NCI-H1105 (cell line): ENCODE data around the gene ZCCHC13.
"Not testable (repeated sequence)": the region's sequence is repeated elsewhere in the genome, so short reads cannot be mapped to it uniquely, and the experiment has no call there.

Experiments
- DNase-seq: peaks from one replicate; lab custom pipeline; 2025; lab: John Stamatoyannopoulos, UW

The ZCCHC13 gene

GRCh38 chrX:74304016-74304415 is at the start of gene ZCCHC13:
TSS of gene ZCCHC13 (plus strand) at chrX:74304180. CDS start at chrX:74304267, 87 bp downstream.
- no peak for DNase-seq

DNA sequence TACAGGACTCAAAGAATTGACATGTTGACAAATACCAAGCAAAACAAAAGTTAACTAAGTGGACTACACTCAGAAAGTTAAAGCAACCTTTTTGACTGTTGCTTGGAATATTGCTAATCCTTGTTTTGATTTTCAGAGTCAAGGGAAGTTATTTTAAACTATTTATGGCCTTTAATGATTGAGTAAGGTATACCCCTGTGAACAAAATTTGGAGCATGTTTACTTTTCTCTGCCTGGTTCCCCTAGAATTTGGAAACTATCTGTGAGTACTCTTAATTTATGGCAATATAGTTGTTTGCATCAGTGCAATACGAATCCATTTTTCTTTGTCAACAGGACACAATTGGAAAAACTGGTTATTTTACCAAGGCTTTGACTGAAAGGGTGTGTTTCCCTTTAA is 45.9 kb upstream of the ZCCHC13 start:
- DNase-seq: not testable (repeated sequence)

DNA sequence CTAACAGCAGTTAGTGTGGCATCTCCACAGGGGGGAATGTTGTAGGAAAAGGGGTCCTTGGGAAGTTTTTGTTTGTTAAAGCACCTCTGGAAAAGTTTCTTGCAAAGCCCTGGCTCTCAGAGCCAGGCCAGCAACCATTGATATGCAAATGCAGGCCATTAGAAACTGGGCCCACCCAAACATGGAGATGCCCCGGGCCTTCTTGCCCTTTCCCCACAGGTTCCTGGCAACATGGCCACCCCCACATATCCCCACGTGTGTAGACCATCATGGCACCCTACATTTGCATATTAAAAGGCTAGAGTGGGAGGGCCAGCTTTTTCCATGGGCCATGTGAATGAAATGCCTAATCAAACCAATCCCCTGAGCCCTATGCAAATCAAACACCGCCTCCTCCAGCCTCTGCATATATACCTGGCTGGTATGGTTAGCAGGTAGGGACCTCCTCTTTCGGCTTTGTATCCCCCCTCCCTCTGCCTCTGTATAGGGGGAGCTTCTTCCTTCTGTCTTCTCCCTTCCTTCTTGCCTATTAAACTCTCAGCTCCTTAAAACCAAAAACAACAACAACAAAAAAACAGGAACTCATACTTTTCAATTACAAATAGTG is 44.0 kb upstream of the ZCCHC13 start:
- no peak for DNase-seq

DNA sequence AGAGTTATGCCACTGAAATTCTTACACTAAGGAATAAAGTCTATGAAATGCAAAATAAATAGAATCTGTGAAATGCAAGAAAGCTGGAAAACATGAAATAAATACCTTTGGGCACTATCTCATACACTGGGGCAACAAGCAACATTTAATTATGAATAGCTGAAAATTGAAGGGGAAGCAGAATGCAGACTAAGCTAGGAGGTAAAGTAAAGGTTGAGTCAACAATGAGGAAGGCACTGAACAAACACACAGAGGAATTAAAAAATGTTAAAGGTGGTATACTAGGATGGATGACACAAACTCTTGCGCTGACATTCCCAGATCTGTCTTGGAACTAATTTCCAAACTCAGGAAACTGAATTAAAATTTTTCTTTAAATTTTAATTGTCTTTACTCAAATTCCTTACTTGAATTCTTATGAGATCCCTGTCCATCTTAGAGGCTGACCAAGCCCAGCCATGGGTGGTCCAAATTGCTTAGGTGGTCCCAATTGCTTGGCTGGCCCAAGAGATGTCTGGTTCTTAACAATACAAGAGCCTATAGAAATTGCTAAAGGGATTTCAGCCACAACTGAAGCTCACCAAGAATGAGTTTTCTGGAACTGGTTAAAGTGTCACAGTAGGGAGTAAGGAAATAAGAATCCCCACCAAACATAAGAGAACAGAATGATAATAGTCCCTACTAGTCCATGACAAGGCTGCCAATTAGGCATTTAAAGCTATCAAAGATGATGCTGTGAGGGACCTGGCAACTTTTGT is 41.3 kb upstream of the ZCCHC13 start:
- no peak for DNase-seq

DNA sequence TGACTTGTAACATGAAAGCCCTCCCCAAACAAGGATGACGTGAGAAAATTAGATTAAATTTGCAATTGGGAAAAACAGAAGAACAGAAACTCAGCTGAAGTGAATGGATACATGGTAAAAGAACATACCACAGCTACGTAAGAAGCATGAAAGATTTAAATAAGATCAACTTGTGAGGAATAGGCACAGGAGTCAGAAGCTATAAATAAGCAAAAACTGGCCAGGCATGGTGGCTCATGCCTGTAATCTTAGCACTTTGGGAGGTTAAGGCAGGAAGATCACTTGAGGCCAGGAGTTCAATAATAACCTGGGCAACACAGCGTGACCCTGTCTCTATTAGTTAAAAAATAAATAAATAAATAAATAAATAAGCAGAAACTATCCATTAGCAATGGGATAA is 33.6 kb upstream of the ZCCHC13 start:
- DNase-seq: no peak

DNA sequence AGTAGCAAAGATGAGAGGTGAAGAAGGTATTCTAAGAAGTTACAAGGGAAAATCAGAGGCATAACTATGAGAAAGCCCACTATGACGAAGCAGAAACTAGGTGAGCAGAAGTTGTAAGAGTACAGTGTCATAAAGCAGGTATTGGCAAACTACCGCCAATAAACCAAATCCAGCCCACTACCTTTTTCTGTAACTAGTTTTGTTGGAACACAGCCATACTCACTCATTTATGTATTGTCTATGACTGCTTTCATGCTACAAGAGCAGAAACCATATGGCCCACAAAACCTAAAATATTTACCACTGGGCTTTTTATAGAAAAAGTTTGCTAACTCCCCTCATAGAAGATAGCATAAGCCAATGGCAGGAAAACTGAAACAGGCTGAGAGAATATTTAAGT is 31.8 kb upstream of the ZCCHC13 start:
- DNase-seq: no peak

DNA sequence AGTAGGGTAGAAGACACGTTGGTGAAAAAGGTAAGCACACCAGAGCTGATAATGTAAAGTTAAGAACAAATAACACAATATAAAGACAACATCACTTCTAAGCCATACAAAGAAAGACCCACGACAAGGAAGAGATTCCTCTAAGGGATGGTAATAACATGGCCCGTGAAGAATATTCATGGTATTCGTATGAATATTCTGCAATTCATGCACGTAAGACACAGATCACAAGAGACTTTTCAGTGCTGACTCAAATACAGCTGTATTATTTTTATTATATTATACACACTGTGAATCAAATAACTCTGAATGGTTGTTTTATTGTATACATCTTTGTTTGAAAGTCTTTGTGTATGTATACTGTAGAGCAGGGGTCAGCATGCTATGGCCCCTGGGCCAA is 29.5 kb upstream of the ZCCHC13 start:
- no peak for DNase-seq

GRCh38 chrX:74277320-74277719 is 26.7 kb upstream of the ZCCHC13 start:
- no peak for DNase-seq

- DNase-seq: no peak
Observed at GRCh38 chrX:74277846-74278245, 26.1 kb upstream of the ZCCHC13 start.

GRCh38 chrX:74280759-74281158 is 23.2 kb upstream of the ZCCHC13 start:
- DNase-seq: no peak

GRCh38 chrX:74284391-74284952 is 19.5 kb upstream of the ZCCHC13 start:
- no peak for DNase-seq

- DNase-seq: no peak
Observed at GRCh38 chrX:74286950-74287740, 16.8 kb upstream of the ZCCHC13 start.

DNA sequence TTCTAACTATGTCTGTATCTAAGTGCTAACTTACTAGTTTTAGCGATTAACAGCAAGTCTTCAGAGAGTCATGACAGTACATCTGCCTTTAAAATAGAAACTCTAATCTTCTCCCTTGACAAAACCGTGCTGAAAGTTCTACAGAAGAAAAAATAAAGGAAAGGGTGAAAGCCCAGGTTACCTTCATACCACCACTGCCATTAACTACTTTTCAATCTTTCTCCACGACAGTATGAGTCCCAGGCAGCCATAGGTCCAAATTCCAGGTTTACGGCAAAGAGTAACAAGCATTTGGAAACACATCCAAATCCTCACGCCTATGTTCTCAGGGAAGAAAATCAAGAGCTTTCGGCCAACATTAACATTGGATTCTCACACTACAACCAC is 12.4 kb upstream of the ZCCHC13 start:
- no peak for DNase-seq

DNA sequence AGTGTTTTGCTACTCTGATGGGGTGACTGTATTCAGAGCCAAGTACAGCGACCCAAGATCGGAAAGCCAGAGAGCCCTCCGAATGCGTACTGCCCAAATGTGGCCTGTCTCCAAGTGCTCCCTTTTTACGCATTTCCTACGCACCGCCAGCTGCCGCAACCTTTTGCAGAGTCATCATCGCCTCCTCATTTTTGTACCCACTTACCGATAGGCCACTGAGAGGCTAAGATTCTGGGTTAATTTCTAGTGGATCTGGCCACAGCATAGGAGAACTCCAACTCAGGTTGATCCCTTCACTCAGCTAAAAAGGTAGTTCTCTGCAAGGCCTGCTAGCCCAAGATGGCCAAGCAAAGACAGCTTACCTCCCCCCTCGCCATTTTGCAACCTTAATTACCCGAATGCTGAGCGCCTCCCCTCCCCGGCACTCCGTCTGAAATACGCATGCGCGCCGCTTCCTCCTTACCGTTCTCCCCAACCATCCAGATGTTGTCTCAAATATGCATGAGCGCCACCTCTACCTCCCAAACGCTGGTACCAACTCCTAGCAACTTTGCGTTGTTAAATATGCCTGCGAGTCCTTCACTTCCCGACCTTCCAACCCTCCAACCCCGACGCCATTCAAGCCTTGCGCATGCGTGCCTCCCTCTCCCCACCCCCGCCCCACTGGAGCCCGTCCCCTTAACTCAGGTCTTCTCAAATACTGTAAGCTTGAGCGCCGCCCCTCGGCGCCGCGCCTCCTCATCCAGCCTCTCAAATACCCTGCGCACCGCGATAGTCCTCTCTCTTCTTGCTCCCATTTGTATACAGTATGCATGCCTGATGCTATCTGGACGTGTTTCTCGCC is 11.8 kb upstream of the ZCCHC13 start:
- peak; percentile 77 for DNase-seq

DNA sequence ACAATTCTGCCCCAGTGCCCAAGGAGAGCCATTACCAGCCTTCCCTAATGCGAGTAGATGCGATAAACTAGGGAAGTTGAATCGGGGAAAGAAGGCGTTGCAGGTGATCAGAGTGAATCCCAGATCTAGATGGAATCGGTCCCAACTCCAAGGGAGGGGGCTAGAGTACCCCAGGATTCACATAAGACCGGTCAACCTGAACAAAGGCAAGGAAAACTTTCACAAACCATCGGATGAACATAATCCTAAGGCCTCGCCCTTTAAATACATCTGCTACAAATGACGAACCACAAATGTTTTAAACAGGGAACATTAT is 11.2 kb upstream of the ZCCHC13 start:
- DNase-seq: no peak

GRCh38 chrX:74293343-74293946 is 10.5 kb upstream of the ZCCHC13 start:
- DNase-seq: peak; percentile 59

DNA sequence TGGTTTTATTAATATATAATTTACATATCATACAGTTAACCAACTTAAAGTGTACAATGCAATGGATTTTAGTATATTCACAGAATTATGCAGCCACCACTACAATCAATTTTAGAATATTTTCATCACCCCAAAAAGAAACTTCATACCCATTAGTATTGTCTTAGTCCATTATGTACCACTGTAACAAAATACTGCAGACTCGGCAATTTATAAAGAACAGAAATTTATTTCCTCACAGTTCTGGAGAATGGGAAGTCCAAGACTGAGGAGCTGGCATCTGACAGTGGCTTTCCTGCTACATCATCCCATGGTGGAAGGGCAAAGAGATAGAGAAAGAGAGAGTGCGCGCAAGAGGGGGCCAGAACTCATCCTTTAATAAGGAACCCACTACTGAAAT is 8.9 kb upstream of the ZCCHC13 start:
- no peak for DNase-seq

GRCh38 chrX:74297766-74298165 is 6.2 kb upstream of the ZCCHC13 start:
- no peak for DNase-seq

GRCh38 chrX:74300869-74301268 is 3.1 kb upstream of the ZCCHC13 start:
- no peak for DNase-seq

GRCh38 chrX:74318672-74319071 is 14.7 kb downstream of the ZCCHC13 start:
- DNase-seq: no peak

DNA sequence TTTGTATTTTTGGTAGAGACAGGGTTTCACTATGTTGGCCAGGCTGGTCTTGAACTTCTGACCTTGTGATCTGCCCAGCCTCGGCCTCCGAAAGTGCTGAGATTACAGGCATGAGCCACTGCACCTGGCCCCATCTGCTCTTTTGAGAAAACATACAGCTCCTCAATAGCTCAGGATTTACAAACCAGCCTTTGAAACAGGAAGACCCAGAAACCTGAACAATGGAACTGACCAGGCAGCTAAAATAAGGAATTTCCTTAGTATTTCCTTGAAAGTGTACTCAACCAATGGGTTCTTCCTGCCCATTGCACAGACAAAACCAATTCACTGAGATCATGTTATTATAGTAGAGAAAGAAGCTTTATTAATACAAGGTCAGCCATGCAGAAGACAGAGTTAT is 15.3 kb downstream of the ZCCHC13 start:
- DNase-seq: not testable (repeated sequence)

- DNase-seq: no peak
Observed at GRCh38 chrX:74321191-74321590, 17.2 kb downstream of the ZCCHC13 start.
